Thyroid gland (tissue), 4 donors: ENCODE measurements around the gene WNT11.

Experiments
- CTCF ChIP-seq, 6 experiments: fragments of 200-600 bp in 3 of 6; fragments of 450-650 bp in 3 of 6; sonication (generic) in 3 of 6; IDR thresholded peaks; one replicate each; pipeline ENCODE4 v1.5.1; 2016 to 2019; ENCODE audit warnings: antibody characterized with exemption in 6 of 6, mild to moderate bottlenecking in 2 of 6, inconsistent platforms in 1 of 6, moderate library complexity in 1 of 6
- POLR2A ChIP-seq, 2 donors: fragments of 450-650 bp; IDR thresholded peaks; one replicate each; pipeline ENCODE4 v1.6.1; 2017; ENCODE audit warnings: antibody characterized with exemption in 2 of 2, mild to moderate bottlenecking in 2 of 2, moderate library complexity in 1 of 2

DNA sequence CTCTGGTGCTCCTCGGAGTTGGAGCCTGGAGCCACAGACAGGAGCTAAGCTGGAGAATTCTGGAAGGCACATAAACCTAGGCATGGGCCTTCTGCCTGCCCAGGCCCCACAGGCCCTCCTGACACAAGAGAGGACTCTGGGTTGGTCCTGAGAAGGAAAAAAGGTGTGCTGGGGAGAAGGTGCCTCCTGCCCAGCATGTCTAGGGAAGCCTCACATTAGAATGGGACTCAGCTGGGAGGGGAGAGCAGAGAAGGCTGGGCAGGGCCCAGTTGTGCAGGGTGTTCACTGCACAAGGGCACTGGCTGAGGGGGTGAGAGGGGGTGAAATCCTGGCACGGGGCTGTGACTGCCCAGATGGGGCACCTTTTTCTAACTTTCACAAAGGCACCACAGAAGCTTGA, 39.4 kb upstream of the WNT11 start:
- no peak for TF ChIP-seq CTCF (IDR thresholded peaks at IDR 0.05)
- TF ChIP-seq POLR2A (IDR thresholded peaks at IDR 0.05): no peak
